Erythroblast (primary cell): ENCODE measurements around the gene IL17RC.

Experiments
- GATA1 ChIP-seq: IDR thresholded peaks from 2 replicates; pipeline ENCODE4 v1.6.1; 2011; ENCODE audit warnings: low read depth, mild to moderate bottlenecking, control low read depth, low read length, moderate library complexity
- POLR2A ChIP-seq: IDR thresholded peaks from 2 replicates; pipeline ENCODE4 v1.6.1; 2011; ENCODE audit warnings: mild to moderate bottlenecking, low read length

DNA sequence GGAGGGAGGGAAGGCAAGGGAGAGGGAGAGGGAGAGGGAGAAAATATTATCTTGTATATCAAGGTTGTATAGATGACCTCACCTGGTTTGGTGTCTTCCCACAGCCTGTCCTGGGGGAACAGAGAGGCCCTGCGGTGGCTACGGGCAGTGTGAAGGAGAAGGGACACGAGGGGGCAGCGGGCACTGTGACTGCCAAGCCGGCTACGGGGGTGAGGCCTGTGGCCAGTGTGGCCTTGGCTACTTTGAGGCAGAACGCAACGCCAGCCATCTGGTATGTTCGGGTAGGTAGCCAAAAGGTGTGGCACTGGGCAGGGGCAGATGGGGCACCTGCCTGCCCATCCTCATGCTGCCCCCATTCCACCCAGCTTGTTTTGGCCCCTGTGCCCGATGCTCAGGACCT lies 23.8 kb downstream of the IL17RC start:
- TF ChIP-seq POLR2A (no peak), GATA1 (no peak)
